SK-N-SH (cell line): ENCODE data around the gene AHDC1.

Source experiments
- JUND ChIP-seq: IDR thresholded peaks from 2 replicates; pipeline ENCODE4 v1.4.0; 2012
- POLR2AphosphoS5 ChIP-seq: IDR thresholded peaks from 2 replicates; pipeline ENCODE4 v1.6.1; 2012; ENCODE audit warnings: low read depth, low read length
- RCOR1 ChIP-seq: fragments of 150-350 bp; IDR thresholded peaks from 2 replicates; pipeline ENCODE4 v1.6.1; 2017; ENCODE audit warnings: antibody characterized with exemption, low read length
- TF ChIP-seq, protein P1 (sequence below): fragments of 200-600 bp; sonication (generic); IDR thresholded peaks from 2 replicates; pipeline ENCODE4 v1.6.1; 2017; ENCODE audit warnings: antibody characterized with exemption, mild to moderate bottlenecking, moderate library complexity

DNA sequence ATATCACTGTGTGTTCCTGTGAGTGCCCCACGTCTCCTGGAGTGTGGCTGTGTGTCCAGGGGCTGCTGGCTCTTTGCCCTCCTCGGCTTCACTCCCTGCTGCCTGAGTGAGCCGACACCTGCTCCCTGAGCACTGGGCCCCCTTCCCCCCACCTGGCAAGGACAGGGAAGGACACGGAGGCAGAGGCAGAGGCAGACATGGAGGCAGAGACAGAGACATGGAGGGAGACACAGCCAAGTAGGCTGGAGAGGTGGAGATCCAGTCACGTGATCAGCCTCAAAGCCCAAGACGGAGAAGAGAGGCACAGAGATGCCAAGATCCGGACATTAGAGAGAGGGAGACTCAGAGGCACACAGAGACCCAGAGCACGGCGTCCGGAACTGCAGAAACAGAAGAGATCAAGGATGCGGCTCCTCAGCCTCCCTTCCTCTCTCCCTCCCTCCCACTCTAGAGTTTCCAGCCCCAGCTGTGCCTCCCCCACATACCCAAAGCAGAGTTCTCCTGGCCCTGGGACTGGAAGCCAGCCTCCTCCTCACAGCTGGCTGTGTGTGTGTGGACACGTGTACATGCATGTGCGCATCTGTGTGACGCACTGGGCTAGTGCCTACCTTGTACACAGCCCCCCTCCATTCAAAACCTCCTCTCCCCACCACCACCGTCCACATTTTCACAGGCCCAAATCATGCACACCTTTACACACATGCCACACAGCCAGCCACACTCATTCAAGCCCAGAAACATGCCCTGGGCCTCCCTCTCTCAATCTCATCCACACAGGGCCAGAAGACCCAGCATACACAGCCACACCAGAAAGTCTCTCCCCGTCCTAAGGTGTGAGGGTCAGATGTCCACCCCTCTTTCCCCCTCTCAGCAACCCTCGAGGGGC lies 74.9 kb downstream of the AHDC1 start:
- TF ChIP-seq, protein P1, sequence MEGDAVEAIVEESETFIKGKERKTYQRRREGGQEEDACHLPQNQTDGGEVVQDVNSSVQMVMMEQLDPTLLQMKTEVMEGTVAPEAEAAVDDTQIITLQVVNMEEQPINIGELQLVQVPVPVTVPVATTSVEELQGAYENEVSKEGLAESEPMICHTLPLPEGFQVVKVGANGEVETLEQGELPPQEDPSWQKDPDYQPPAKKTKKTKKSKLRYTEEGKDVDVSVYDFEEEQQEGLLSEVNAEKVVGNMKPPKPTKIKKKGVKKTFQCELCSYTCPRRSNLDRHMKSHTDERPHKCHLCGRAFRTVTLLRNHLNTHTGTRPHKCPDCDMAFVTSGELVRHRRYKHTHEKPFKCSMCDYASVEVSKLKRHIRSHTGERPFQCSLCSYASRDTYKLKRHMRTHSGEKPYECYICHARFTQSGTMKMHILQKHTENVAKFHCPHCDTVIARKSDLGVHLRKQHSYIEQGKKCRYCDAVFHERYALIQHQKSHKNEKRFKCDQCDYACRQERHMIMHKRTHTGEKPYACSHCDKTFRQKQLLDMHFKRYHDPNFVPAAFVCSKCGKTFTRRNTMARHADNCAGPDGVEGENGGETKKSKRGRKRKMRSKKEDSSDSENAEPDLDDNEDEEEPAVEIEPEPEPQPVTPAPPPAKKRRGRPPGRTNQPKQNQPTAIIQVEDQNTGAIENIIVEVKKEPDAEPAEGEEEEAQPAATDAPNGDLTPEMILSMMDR = no peak
- TF ChIP-seq RCOR1 (no peak), JUND (no peak), POLR2AphosphoS5 (no peak; the same call in 1 of the 2 replicates)
